Head of caudate nucleus (tissue), 42 donors: Measurements from ENCODE around the gene AKAP9.
"Not testable (repeated sequence)": the region's sequence is repeated elsewhere in the genome, so short reads cannot be mapped to it uniquely, and the experiment has no call there.

Source experiments
- DNase-seq, 42 donors: peaks; one replicate each; pipeline versions ENCODE4 v3.0.0 to v3.0.0-alpha.2; 2020 to 2021; ENCODE audit warnings: mixed read lengths in 7 of 42
- intact Hi-C: fragments of 100-400 bp; cut with DNase I; formaldehyde crosslinking; loops from one replicate; pipeline ENCODE4 v1.15.0; 2022

Gene AKAP9

GRCh38 chr7:92051655-92052054, 111.0 kb downstream of the AKAP9 start:
- intact Hi-C loops: no loop called here
- DNase-seq: no peak

GRCh38 chr7:92052159-92052558, 111.5 kb downstream of the AKAP9 start:
- DNase-seq: no peak
- intact Hi-C loops: no loop called here

GRCh38 chr7:92052684-92053083, 112.0 kb downstream of the AKAP9 start:
- no peak for DNase-seq
- intact Hi-C loops: no loop called here

DNA sequence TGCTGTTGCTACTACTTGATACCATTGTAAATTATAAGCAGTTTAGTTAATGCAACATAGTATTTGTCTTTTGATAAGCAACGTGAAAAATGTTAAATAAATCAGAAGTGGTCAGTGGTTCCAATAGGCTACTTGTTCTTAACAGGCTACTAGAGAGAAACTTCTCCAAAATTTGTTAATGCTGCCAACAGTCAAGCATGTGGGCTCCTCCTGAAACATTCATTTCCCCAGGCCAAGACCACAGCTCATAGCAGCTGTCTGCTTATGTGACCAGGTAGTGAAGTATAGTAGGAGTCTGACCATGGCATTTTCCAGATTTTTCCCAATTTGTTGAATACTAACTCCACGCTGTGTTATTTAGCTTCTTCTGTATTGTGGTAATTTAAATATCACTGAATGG, 112.7 kb downstream of the AKAP9 start:
- intact Hi-C loops: no loop called here
- DNase-seq: no peak

- intact Hi-C loops: no loop called here
- DNase-seq: no peak
Observed at GRCh38 chr7:92056286-92056685, 115.6 kb downstream of the AKAP9 start.

- DNase-seq: no peak
- intact Hi-C loops: no loop called here
Observed at GRCh38 chr7:92057375-92057774, 116.7 kb downstream of the AKAP9 start.

GRCh38 chr7:92058040-92058439, 117.4 kb downstream of the AKAP9 start:
- DNase-seq: no peak
- intact Hi-C loops: no loop called here

DNA sequence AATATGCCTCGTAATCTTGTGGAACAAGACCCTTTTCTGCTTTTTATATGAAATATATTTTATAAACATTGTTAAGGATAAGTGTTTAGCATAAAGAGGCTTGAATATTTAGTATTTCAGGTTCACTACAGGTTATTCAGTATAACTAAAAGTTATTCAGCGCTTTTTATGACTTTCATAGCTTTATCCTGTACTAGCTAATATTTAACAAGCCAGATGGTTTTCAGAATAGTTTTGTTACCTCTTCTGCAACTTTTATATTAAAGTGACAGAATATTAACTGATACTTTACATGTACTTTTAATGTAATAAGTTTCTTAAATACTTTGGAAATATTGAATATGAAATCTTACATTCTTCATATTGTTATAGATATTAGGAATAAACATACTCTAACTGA, 118.2 kb downstream of the AKAP9 start:
- intact Hi-C loops: no loop called here
- DNase-seq: no peak

DNA sequence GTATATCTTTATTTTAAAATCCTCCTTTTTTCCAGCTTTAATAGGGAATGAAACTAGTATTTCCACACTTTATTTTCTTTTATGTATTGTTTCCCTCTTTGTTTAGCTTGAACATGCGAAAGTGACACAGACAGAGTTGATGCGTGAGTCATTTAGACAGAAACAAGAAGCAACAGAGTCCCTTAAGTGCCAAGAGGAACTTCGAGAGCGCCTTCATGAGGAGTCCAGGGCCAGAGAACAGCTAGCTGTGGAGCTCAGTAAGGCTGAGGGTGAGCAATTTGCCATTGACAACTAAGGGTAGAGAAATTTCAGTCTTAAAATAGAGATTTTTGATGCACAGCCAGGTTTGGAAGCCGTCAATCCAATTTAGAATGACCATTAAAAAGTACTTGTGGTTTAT, 120.5 kb downstream of the AKAP9 start:
- DNase-seq: peak in 1 of 42 donors; percentile 13
- intact Hi-C loops: no loop called here

DNA sequence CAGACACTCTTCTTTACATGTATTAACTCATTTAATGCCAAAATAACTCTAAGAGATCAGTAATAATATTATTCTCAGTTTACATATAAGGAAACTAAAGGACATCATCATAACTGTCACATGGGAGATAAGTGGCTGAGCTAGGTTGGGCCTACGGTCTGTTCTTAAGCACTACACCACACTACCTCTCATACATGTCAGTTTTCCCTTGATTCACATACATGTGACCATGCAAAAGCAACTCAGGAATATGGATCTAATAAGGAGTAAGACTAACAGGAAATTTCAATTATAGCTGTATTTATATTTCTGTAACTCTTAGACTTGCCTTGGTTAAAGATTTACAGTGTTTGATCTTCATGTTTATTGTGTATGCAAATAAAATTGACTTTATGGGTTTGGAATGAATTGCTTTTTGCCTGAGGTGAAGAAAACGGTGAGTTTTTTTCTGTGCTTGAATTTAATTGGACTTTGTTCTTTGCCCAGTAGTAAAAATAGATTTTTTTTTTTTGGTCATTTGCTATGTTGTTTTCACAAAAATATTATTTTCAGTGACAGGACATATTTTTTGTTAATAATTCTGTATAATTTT, 123.9 kb downstream of the AKAP9 start:
- DNase-seq: no peak
- intact Hi-C loops: no loop called here

DNA sequence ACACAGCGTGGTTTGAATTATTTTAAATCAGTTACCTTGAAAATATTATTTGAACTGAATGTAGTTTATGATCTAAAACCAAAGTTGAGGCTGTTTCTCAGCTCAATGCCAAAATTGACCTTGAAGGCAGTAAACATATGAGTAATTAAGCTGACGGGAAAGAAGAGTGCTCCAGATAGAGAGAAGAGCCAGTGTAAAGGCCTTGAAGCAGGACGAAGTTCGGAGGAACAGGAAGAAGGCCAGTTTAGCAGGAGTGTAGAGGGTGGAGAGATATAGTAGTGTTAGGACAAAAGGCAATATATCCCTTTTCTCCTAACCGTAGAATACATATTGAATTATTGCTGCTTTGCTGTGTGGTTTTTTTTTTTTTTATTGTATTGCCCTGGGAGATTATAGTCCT, 130.4 kb downstream of the AKAP9 start:
- DNase-seq: no peak
- intact Hi-C loops: no loop called here

DNA sequence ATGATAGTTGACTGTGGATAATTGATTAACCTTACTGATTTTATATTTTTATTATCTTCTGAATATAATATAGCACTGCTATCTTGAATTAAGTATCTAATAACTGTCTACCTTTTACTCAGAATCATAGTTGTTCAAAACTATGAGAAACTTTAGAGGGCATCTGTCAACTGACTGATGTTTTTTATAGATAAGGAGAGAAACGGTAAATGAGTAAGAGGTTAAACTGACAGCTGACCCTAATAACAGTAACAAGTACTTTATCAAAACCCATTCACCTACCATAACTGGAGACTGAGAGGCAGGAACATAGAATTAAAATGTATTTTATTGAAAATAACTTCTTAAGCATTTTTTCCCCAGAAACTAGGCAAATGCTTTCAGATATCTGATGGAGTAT, 131.5 kb downstream of the AKAP9 start:
- intact Hi-C loops: no loop called here

GRCh38 chr7:92072708-92073107, 132.0 kb downstream of the AKAP9 start:
- no peak for DNase-seq
- intact Hi-C loops: no loop called here

More for the DNA sequence above, 131.5 kb downstream of the AKAP9 start:
- no peak for DNase-seq

- DNase-seq: no peak
- intact Hi-C loops: loop anchor here (5.0 kb wide), 1 partner anchor 37 kb away; no protein-coding TSS in a partner anchor
Observed at GRCh38 chr7:92075455-92076158, 134.9 kb downstream of the AKAP9 start.

GRCh38 chr7:92076509-92076908, 135.8 kb downstream of the AKAP9 start:
- DNase-seq: no peak
- intact Hi-C loops: loop anchor here (5.0 kb wide), 1 partner anchor 36 kb away; no protein-coding TSS in a partner anchor

DNA sequence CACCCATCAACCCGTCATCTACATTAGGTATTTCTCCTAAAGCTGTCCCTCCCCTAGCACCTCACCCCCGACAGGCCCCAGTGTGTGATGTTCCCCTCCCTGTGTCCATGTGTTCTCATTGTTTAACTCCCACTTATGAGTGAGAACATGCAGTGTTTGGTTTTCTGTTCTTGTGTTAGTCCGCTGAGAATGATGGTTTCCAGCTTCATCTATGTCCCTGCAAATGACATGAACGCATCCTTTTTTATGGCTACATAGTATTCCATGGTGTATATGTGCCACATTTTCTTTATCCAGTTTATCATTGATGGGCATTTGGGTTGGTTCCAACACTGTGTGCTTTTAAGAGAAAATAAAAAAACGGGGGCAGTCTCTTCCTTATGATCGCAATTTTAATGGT, 143.3 kb downstream of the AKAP9 start:
- DNase-seq, intact Hi-C loops: not testable (repeated sequence)

GRCh38 chr7:92088266-92088665, 147.6 kb downstream of the AKAP9 start:
- intact Hi-C loops: no loop called here

DNA sequence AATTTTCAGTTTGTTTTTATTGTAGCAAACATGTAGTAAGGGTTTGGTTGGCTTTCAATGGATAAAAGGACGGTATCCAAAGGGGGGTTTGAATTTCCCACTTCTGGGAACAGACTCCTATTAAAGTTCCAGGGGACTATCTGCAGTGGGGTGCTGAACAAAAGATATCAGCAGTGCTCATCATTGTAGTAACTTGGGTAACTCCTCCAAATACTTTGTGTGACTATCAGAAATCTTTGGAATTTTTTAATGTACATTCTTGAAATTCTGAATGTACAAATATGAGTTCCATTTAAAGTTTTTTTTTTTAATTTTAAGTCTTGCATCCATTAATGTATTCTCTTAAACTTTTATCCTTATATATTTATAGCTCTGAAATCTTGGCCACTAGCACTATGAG, 151.5 kb downstream of the AKAP9 start:
- intact Hi-C loops: no loop called here

More at GRCh38 chr7:92088266-92088665, 147.6 kb downstream of the AKAP9 start:
- DNase-seq: no peak

GRCh38 chr7:92095380-92095779, 154.7 kb downstream of the AKAP9 start:
- intact Hi-C loops: no loop called here
- DNase-seq: no peak

More for the DNA sequence above, 151.5 kb downstream of the AKAP9 start:
- DNase-seq: no peak

- intact Hi-C loops: no loop called here
- DNase-seq: no peak
Observed at GRCh38 chr7:92100534-92100933, 159.9 kb downstream of the AKAP9 start.

GRCh38 chr7:92102862-92103261, 162.2 kb downstream of the AKAP9 start:
- intact Hi-C loops, DNase-seq: not testable (repeated sequence)
